ENCODE measurements around the gene TRAF3. TPM values are rescaled to one million over a fixed set of nuclear protein-coding genes. Genes with fewer than 3 reads are reported as not detected.

Gene TRAF3
- total RNA-seq, 1 donor from 2014 or later, result 25.9 TPM

DNA sequence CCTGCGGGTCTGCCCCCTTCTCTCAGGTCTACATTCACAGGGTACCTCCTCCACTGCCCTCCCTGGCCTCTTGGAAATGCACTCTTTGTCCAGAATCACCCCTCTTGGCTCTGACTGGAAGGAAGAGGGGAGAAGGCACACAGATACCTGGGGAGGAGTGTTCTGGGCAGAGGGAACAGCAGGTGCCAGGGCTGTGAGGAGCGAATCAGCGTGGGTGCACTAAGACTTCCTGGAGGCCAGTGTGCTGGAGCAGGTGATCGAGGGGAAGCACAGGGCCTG, 8.3 kb upstream of the TRAF3 start:
- H3K9ac ChIP-seq (ENCODE audit: low read length), result no peak overlapping the region
- no peaks in the 10 kb centered on the region for H3K79me2 ChIP-seq (ENCODE audit: insufficient read depth, low read length)
- peaks cover 2% of the 10 kb centered on the region for H3K36me3 Mint-ChIP-seq (ENCODE audit: low read depth, unreplicated experiment)
- H3K27me3 ChIP-seq (ENCODE audit: insufficient read depth, low read length), result no peaks in the 10 kb centered on the region
- DNase-seq (ENCODE audit: low read depth), result no peak
- no peak overlapping the region for H3K4me2 ChIP-seq (ENCODE audit: low read length)
- no peak for FAIRE-seq
- H3K9me3 ChIP-seq (ENCODE audit: insufficient read depth, low read depth, low read length), result no peaks in the 10 kb centered on the region
- TF ChIP-seq CTCF (IDR thresholded peaks at IDR 0.05; ENCODE audit: insufficient read depth, low read depth, low read length) (no peak), EZH2 (IDR thresholded peaks at IDR 0.05; ENCODE audit: insufficient read depth, low read length) (no peak)
- no peaks in the 10 kb centered on the region for H3K9me3 Mint-ChIP-seq (ENCODE audit: unreplicated experiment)
- no peaks in the 10 kb centered on the region for H3K4me1 ChIP-seq (ENCODE audit: insufficient read depth, low read length)
- no peaks in the 10 kb centered on the region for H3K36me3 ChIP-seq (ENCODE audit: insufficient read depth, low read length)
- H3K27me3 Mint-ChIP-seq (ENCODE audit: low read depth, unreplicated experiment), result peaks cover 14% of the 10 kb centered on the region
- no peak overlapping the region for H3K27ac ChIP-seq (ENCODE audit: low read depth, low read length)
- H3K4me1 Mint-ChIP-seq (ENCODE audit: low read depth, unreplicated experiment), result no peaks in the 10 kb centered on the region
- no peak overlapping the region for H3K4me3 ChIP-seq (ENCODE audit: insufficient read depth, low read depth, low read length)
- no peak overlapping the region for H2AFZ ChIP-seq (ENCODE audit: low read depth, low read length)
- no peak overlapping the region for H3K27ac Mint-ChIP-seq (ENCODE audit: unreplicated experiment)
- H3K4me3 Mint-ChIP-seq (ENCODE audit: unreplicated experiment), result no peak overlapping the region
- H4K20me1 ChIP-seq (ENCODE audit: insufficient read depth, low read length), result no peaks in the 10 kb centered on the region

DNA sequence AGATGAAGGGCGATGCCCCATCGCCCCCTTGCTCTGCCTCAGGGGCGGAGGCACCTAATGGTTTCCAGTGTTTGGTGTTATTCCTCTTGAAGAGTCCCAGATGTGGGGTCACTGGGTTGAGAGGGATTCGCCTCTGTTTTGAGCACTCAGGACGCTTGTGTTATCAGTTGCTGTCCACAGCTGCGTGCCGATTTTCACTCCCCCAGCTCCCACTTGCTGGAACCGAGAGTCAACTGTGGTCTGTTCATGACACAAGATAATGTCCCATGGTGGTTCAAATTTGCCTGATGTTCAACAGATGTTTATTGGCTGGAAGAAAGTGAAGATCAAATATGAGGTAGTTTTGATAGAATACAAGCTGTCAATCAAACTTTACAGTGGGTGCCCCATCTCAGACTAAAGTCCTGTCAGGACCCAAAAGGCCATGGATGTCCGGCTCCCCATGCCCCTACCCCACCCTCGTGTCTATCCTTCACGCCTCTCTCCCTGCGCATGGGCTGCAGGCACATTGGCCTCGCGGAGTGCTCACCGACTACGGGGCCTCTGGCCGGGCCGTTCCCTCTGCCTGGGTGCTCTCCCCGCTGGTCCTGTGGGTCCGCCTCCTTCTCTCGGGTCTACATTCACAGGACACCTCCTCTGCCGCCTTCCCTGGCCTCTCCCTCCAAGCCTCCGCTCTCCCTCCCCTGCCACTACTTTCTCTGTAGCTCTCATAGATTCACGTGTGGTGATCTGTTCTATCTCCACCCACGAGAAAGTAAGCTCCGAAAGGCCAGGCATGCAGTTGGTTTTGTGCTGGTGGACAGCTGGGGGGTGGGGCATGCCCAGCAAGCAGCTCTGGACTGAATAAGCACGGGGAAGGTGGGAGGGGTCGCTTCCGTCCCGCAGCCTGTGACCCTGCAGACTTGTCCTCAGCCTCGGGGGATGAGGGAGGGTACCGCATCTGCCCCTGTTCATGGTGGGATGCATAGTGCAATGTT, 6.8 kb upstream of the TRAF3 start:
- Histone ChIP-seq H3K36me3 (ENCODE audit: insufficient read depth, low read length) (no peaks in the 10 kb centered on the region), H3K9me3 (ENCODE audit: insufficient read depth, low read depth, low read length) (no peaks in the 10 kb centered on the region), H4K20me1 (ENCODE audit: insufficient read depth, low read length) (no peaks in the 10 kb centered on the region), H3K4me3 (ENCODE audit: insufficient read depth, low read depth, low read length) (no peak overlapping the region), H3K4me2 (ENCODE audit: low read length) (no peak overlapping the region), H3K27me3 (ENCODE audit: insufficient read depth, low read length) (no peaks in the 10 kb centered on the region), H3K4me1 (ENCODE audit: insufficient read depth, low read length) (peaks cover 7% of the 10 kb centered on the region), H3K27ac (ENCODE audit: low read depth, low read length) (no peak overlapping the region), H3K9ac (ENCODE audit: low read length) (no peak overlapping the region), H2AFZ (ENCODE audit: low read depth, low read length) (no peak overlapping the region), H3K79me2 (ENCODE audit: insufficient read depth, low read length) (no peaks in the 10 kb centered on the region)
- Mint-ChIP-seq H3K9me3 (ENCODE audit: unreplicated experiment) (no peaks in the 10 kb centered on the region), H3K27me3 (ENCODE audit: low read depth, unreplicated experiment) (peaks cover 14% of the 10 kb centered on the region), H3K27ac (ENCODE audit: unreplicated experiment) (no peak overlapping the region), H3K36me3 (ENCODE audit: low read depth, unreplicated experiment) (peaks cover 2% of the 10 kb centered on the region), H3K4me3 (ENCODE audit: unreplicated experiment) (no peak overlapping the region), H3K4me1 (ENCODE audit: low read depth, unreplicated experiment) (peaks cover 4% of the 10 kb centered on the region)
- no peak for FAIRE-seq
- DNase-seq (ENCODE audit: low read depth), result no peak
- TF ChIP-seq CTCF (IDR thresholded peaks at IDR 0.05; ENCODE audit: insufficient read depth, low read depth, low read length) (no peak), EZH2 (IDR thresholded peaks at IDR 0.05; ENCODE audit: insufficient read depth, low read length) (no peak)

- Histone ChIP-seq H3K4me2 (ENCODE audit: low read length) (no peak overlapping the region), H3K4me1 (ENCODE audit: insufficient read depth, low read length) (peaks cover 9% of the 10 kb centered on the region), H3K79me2 (ENCODE audit: insufficient read depth, low read length) (no peaks in the 10 kb centered on the region), H3K36me3 (ENCODE audit: insufficient read depth, low read length) (no peaks in the 10 kb centered on the region), H3K9ac (ENCODE audit: low read length) (no peak overlapping the region), H2AFZ (ENCODE audit: low read depth, low read length) (no peak overlapping the region), H3K27ac (ENCODE audit: low read depth, low read length) (no peak overlapping the region), H3K9me3 (ENCODE audit: insufficient read depth, low read depth, low read length) (no peaks in the 10 kb centered on the region), H3K4me3 (ENCODE audit: insufficient read depth, low read depth, low read length) (no peak overlapping the region), H4K20me1 (ENCODE audit: insufficient read depth, low read length) (no peaks in the 10 kb centered on the region), H3K27me3 (ENCODE audit: insufficient read depth, low read length) (no peaks in the 10 kb centered on the region)
- Mint-ChIP-seq H3K4me3 (ENCODE audit: unreplicated experiment) (no peak overlapping the region), H3K9me3 (ENCODE audit: unreplicated experiment) (no peaks in the 10 kb centered on the region), H3K4me1 (ENCODE audit: low read depth, unreplicated experiment) (peaks cover 6% of the 10 kb centered on the region), H3K36me3 (ENCODE audit: low read depth, unreplicated experiment) (peaks cover 2% of the 10 kb centered on the region), H3K27me3 (ENCODE audit: low read depth, unreplicated experiment) (peaks cover 14% of the 10 kb centered on the region), H3K27ac (ENCODE audit: unreplicated experiment) (no peak overlapping the region)
- TF ChIP-seq CTCF (IDR thresholded peaks at IDR 0.05; ENCODE audit: insufficient read depth, low read depth, low read length) (no peak), EZH2 (IDR thresholded peaks at IDR 0.05; ENCODE audit: insufficient read depth, low read length) (no peak)
- FAIRE-seq (no peak), DNase-seq (ENCODE audit: low read depth) (no peak)
These were observed 6.1 kb upstream of the TRAF3 start for GRCh38 chr14:102771144-102771543.

Measured in astrocyte (in vitro differentiated cells and primary cell).